Hematopoietic multipotent progenitor cell treated with erythropoietin and hydrocortisone succinate and interleukin-3 and kit ligand, for 15 days (in vitro differentiated cells): ENCODE measurements around the gene LRRC4.

Experiments
- DNase-seq: peaks from one replicate; pipeline ENCODE4 v3.0.0-alpha.2; 2015; ENCODE audit warnings: low spot score

LRRC4 gene

DNA sequence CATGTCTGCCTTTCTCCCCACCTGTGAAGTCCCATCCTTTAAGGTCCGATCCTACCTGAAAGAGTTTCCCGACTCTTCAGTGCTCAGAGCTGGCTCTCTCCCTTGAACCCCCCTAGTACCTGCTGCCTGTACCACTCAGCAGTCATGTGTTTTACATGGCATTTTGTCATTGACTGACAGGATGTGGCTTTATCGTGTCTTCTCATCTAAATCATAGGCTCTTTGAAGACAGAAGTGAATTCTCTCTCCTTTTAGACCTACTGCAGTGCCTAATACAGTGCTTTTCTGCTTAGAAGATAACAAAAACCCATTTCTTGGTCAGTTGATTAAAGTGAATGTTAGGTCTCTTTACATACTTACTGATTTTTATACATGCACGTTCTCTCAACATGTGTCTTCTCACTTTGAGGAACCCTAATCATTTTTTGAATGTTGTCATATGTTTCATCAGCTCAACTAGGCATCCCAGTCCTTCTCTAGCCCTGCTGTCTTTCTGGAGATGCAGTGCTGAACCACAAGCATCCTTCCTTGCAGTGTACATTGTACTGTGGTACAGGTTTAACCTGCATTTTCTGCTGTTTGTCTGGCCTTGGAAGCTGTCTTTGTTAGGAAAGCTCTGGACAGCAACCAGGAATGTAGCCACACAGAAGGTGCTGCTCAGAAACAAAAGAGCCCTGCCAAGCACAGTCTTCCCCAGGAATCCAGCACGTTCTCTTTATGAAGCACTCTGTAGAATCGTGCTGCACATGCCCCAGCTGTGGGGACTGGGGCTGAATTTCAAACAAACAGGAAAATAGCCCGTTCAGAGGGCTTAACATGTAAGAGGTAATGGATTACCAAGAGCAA lies 28.1 kb upstream of the LRRC4 start:
- DNase-seq: no peak

DNA sequence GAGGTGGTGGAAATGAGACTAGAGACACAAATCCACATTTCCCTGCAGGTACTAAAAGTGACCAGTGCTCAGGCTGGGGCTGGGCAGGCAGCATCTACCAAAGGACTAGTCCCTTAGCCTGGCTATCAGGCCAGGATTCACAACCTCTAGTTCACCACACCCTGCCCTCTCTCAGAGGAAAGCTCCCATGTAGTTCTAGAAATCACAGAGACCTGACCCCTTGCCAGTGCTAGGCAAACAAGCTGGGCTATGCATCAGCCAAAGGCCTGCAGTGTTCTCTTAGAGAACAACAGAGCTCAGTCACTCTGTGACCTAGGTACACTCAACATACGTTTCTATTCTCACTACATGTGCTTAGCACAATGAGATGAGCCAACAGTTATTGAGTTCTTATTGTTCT lies 26.7 kb upstream of the LRRC4 start:
- no peak for DNase-seq

DNA sequence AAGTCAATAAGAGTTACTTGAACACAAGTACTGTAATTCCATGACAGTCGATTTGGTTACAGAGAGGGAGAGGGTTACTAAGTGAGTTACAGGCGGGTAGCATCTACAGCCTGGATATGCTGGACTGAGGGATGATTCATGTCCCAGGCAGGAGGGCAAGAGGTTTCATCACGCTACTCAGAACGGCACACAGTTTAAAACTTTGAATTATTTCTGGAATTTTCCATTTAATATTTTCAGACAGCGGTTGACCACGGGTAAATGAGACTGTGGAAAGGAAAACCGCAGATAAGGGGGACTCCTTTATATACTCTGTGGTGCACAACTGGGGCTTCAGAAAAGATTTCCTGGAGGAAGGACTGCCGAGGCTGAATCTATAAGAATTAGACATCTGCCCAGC lies 25.7 kb upstream of the LRRC4 start:
- DNase-seq: no peak

- DNase-seq: no peak
Measured at GRCh38 chr7:128055637-128056036, 24.4 kb upstream of the LRRC4 start.

DNA sequence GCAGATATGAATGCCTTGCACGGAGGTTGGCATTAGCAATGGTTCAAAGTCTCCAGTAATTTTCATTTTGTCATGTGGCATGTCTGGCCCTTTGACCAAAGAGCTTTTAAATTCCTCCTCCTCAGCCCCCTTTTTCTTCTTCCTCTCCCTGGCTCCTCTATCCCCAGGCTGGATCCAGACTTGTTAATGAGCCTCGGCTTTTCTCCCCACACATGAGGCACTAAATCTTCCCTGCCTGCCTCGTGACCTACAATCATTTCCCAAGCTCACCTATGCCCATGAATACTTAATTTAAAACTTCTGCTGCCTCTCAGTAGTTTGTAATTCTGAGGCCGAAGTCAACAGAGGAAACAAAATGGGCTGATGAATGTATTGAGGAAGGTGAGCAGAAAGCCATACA lies 23.3 kb upstream of the LRRC4 start:
- no peak for DNase-seq

DNA sequence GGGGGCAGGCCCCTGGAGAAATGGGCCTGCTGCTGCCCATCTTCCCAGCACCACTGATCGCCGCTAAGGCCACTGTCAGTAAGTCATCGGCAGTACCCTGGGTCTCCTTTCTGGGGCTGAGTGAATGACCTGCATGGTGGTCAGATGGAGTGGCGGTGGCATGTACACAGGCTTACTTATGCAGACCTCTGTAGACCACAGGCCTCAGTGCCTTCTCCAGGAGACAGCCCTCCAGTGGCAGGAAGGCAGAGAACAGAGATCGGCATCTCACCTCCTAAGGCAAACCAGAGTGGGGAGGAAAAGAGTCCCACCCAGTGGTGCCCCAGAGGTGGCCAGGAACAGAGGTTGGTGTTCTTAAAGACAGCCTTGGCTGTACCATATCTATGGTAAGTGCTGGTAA lies 22.8 kb upstream of the LRRC4 start:
- no peak for DNase-seq

DNA sequence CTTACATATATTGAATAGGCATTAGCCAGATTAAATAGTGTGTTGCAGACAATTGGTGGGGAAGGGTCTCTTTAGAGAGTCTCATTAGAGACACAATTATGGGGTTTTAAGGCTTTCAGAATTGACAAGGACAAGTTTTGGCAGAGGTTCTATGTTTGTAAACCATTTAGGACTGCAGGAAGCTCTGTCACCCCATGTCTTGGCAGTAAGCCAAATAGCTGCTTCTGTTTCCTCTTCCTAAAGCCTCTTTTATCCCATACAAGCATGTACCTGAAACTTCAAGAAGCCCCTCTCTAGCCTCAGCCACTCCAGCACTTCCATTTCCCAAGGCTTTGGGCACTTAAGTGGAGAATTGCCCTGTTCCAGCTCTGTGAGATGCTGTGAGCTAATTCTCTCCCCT lies 21.8 kb upstream of the LRRC4 start:
- DNase-seq: peak; percentile 22

DNA sequence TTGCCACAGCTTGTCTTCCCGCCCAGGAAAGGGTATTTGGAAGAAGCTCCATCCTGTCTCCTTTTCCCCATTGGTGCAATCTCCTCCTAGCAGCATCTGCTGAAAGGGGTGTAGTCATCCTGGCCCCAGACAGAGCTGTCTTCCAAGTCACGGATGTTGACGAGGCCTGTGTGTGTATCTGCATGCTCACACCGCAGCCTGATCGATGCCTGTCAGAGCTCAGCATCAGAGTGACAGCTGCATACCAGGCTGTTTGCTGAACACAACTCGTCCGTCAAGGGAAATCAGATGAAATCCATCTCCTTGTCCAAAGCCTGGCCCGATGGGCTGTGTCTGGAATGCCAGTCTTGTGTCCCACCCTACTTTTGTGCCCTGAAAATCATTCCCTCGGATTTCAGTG lies 21.2 kb upstream of the LRRC4 start:
- DNase-seq: no peak

DNA sequence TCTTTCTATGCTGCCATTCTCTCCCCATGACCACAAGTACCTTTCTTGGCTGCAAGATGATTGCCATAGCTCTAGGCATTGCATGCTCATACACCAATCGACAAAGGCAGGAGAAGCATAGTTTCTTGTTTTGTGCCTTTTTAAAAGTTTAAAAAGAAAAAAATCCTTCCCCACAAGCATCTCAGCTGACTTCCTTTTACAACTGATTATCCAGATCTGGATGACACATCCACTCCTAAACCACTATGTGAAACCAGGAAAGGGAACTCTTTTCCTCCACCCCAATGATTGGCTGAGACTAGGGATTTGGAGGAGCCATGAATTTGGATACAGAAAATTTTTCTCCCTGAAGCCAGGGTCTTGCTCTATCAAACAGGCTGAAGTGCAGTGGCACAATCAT lies 14.5 kb upstream of the LRRC4 start:
- DNase-seq: no peak

DNA sequence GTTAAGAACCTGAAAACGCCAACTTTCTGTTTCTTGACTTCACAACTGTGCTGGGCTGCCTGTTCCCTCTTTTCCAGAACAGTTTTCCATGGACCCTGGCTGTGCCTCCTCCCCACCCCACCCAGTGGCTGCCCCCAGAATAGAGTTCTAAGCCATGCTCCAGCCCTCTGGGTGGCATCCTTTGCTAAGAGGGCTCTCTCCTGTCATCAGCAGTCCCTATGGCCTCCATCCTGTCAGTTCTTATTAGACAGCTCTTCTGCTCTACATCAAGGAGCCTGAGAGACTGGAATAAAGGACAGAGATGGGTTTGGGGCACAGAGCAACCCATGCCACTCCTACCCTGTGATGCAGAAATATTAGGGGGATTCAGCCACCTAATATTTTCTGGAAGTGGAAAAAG lies 13.9 kb upstream of the LRRC4 start:
- DNase-seq: no peak

- no peak for DNase-seq
Measured at GRCh38 chr7:128044064-128044463, 12.8 kb upstream of the LRRC4 start.

DNA sequence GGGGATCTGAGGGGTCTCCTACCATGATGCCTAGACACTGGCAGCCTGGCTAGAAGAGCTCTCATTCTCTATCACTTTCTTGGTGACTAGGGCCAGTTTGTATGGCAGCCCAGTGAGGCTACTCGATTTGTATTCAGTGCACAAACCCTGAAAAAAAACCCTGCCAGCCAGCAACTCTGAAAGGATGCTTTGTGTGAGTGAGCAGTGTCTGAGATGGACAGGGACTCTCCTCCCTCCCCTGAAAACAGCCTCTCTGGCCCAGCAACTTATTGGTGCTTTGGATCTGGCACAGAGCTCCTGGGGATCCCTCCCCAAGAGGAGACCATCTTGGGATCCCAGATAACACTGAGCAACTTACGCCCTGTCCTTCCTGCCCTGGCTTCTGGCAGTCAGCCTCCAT lies 10.8 kb upstream of the LRRC4 start:
- DNase-seq: no peak

GRCh38 chr7:128041203-128041602 lies 10.0 kb upstream of the LRRC4 start:
- DNase-seq: no peak

GRCh38 chr7:128040205-128040604 lies 9.0 kb upstream of the LRRC4 start:
- no peak for DNase-seq

DNA sequence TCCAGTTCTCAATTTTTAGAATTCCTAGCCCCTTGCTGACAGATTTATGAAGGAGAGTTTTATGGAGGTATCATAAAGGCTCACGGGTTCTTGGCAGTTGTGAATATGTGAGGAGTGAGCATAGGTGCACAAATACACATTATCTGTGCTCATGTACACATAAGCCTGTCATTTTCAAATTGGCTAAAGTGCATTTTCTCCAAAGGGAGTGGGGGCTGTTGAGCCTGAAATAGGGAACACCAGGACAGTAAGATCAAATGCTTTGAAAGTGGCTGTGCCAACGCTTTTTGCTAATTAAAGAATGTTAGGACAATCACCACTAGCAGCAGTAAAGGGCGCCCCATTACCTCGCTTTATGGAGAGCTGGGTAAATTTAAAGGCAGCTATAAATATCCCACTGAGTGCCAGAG lies 8.3 kb upstream of the LRRC4 start:
- no peak for DNase-seq

- no peak for DNase-seq
Measured at GRCh38 chr7:128037880-128038619, 6.8 kb upstream of the LRRC4 start.

- no peak for DNase-seq
Measured at GRCh38 chr7:128037081-128037480, 5.8 kb upstream of the LRRC4 start.

DNA sequence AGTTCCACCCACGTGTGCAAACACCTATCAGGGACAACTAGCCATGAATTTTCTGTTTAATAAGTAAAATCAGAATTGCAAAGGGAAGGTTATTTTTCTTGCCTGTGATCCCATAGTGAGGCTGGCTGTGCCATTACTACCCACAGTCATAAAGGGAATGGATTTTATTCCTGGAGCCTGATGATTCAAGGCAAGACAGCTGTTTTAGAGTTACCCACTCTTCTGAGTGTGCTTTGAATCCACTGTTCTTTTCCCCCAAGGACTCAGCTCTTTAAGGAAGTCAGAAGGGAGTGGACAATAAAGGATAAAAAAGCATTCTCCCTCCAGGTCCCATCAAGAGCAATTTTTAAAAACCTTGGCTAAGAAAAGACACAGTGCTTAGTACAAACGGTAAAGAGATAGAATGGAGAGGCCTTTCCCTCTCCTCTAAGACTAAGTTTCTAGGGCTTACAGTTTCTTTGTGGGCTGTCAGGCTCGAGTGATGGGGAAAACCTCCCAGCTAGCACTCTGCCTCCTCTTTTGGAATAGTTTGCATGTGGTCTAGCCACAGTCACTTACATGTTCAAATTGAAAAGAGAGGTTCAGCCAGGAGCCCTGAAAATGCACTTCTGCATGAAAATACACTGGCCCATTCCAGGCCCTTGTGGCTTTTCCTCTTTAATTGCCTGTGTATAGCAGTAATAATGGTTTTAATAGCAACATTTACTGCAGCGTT lies 5.1 kb upstream of the LRRC4 start:
- DNase-seq: no peak

- no peak for DNase-seq
Measured at GRCh38 chr7:128035712-128036111, 4.5 kb upstream of the LRRC4 start.

DNA sequence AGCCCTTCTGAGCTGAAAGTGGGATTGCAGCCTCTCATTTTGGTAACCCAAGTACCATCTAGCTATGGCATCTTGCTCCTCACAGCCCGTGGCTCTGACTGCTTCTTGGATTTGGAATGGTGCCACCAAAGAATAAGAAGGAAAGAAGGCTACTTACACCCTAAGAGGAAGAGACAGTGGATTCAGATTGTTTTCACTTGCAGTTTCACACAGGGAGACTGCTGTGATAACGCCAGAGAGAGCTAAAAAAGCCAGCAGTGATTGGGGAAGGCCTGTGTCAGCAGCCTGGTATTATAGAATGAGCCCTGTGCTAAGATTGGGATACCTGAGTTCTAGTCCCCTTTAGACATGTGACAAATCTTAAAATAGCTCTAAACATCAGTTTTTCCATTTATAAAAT lies 3.6 kb upstream of the LRRC4 start:
- DNase-seq: no peak

DNA sequence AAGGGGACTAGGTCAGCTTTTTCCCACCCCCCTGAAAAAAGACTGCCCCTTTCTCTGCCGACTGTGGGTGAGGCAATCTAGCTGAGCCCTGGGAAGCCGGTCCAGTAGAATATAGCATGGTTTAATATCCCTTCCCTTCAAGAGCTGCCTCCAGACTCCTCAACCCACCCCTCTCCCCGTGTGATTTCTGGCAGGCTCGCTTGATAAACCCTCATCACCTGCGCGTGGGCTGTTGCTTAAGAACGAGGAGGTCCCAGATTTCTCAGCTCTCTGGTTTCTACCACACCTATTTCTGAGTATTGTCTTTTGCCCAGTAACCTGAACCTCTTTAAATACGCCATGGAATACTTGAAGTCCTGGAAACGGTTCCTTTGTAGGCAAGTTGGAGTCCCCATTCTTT lies 2.0 kb upstream of the LRRC4 start:
- DNase-seq: no peak

DNA sequence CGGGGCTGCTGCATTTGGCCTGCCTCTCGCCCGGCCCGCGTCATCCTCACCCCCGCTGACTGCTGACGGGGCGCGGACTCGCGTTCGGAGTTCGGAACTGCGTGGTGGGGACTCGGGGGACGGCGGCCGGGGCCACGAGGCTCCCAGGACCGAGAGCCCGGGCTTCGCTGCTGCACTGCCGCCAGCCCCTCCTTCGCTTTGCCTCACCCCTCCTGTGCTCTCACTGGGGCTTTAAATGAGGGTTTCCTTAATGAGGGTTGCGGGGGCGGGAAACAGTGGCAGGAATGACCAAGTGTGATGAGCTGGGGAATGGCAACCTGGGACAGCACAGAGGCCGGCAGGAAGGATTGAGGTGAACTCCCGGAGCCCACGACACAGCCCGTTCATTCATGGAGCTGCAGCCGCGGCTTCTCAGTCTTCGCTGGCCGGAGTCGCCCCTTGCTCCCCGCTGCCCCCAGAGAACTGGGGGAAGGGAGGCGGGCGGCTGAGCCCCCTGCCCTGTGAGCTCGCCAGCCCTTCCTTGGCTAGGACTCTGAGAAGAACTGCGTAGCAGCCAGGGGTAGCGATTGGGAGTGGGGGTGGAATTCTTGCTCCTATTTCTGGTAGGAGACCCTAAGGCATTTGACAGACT lies 1.5 kb upstream of the LRRC4 start:
- no peak for DNase-seq
